K562 (cell line): ENCODE results near the gene SLC13A1. TPM values are rescaled to one million over a fixed set of nuclear protein-coding genes. Genes with fewer than 3 reads are reported as not detected.

ENCODE experiments used
- ATF3 ChIP-seq, 2 experiments: fragments of 450-650 bp in 1 of 2; sonication (generic) in 1 of 2; formaldehyde crosslinking in 1 of 2; IDR thresholded peaks in 1 of 2; conservative IDR thresholded peaks in 1 of 2; 2 replicates each; pipeline versions ENCODE4 v1.6.1 to v1.8.1; 2016 to 2023; ENCODE audit warnings: mild to moderate bottlenecking in 2 of 2, moderate library complexity in 2 of 2, inconsistent platforms in 1 of 2, missing genetic modification reagents in 1 of 2
- ETV6 ChIP-seq, 3 experiments: fragments of 150-350 bp in 1 of 3; sonication (generic) in 1 of 3; formaldehyde crosslinking in 1 of 3; IDR thresholded peaks; 2 replicates each; pipeline versions ENCODE4 v1.6.1 to v1.8.0; 2014 to 2022; ENCODE audit warnings: borderline replicate concordance in 2 of 3, low read depth in 2 of 3, antibody characterized with exemption in 1 of 3, low read length in 1 of 3, mild to moderate bottlenecking in 1 of 3, missing genetic modification reagents in 1 of 3
- HOMEZ ChIP-seq: fragments of 250-450 bp; sonication (Bioruptor Pico); IDR thresholded peaks from 2 replicates; pipeline ENCODE4 v1.4.0; 2020; ENCODE audit warnings: mild to moderate bottlenecking, moderate library complexity
- NR4A1 ChIP-seq, 2 experiments: fragments of 250-450 bp in 1 of 2; fragments of 450-650 bp in 1 of 2; sonication (Bioruptor Pico) in 1 of 2; IDR thresholded peaks; 2 replicates each; pipeline versions ENCODE4 v1.4.0 to v1.6.1; 2016 to 2020; ENCODE audit warnings: mild to moderate bottlenecking in 2 of 2, missing compliant biosample characterization in 1 of 2, missing genetic modification characterization in 1 of 2, moderate library complexity in 1 of 2
- SFPQ ChIP-seq: fragments of 200-400 bp; formaldehyde crosslinking; IDR thresholded peaks from 2 replicates; pipeline ENCODE4 v1.6.1; 2017; ENCODE audit warnings: mild to moderate bottlenecking, low read depth, low read length, moderate library complexity
- TBP ChIP-seq: optimal IDR thresholded peaks from 2 replicates; pipeline ENCODE3; 2011; ENCODE audit warnings: low read depth, low read length, improper control_type of control experiment
- ZNF76 ChIP-seq: fragments of 250-450 bp; sonication (Bioruptor Pico); IDR thresholded peaks from 2 replicates; pipeline ENCODE4 v1.4.0; 2020; ENCODE audit warnings: mild to moderate bottlenecking, moderate library complexity, borderline replicate concordance
- polyA plus RNA-seq, 8 experiments: library from polyadenylated mRNA; depleted of rRNA in 4 of 8; stranded (reverse) in 5 of 8; unstranded in 3 of 8; fragments of >200 nt; fragmentation: Nextera tagmentation in 2 of 8; fragmentation: Illumina TruSeq in 1 of 8; extraction: Ambion mirVana in 2 of 8; extraction: Trizol in 1 of 8; gene quantifications; 2 replicates each; pipeline versions ENCODE4 v1.2.1 to v1.2.3, GENCODE V29; 2011 to 2014; ENCODE audit warnings: inconsistent platforms in 1 of 8, missing spikeins in 1 of 8
- total RNA-seq, 7 experiments: library from RNA; depleted of rRNA in 6 of 7; stranded (reverse); fragments of >200 nt in 6 of 7; fragmentation: Illumina TruSeq in 2 of 7; extraction: Trizol in 2 of 7; gene quantifications; 2 replicates each; pipeline versions ENCODE4 v1.2.1 to v1.2.3, GENCODE V29; 2011 to 2021; ENCODE audit warnings: low replicate concordance in 1 of 7

Gene SLC13A1
- total and polyA plus RNA-seq, 9 of the 15 experiments (the other 6 are each of a cell fraction or from before 2014, with no cell fraction given): 0.04 TPM; not detected in 8

GRCh38 chr7:123126171-123126570 lies 73.6 kb downstream of the SLC13A1 start (continued):
- no peak for TF ChIP-seq SFPQ
- TF ChIP-seq ZNF76 (CRISPR knock-in tag): no peak
- TF ChIP-seq ETV6 (IDR thresholded peaks at IDR 0.05; ENCODE audit: borderline replicate concordance in 1 of 2, low read depth in 2 of 2, low read length in 1 of 2): no peak
- no peak for TF ChIP-seq ETV6 (CRISPR knock-in tag; IDR thresholded peaks at IDR 0.05; ENCODE audit: borderline replicate concordance)
- no peak for TF ChIP-seq TBP
- no peak for TF ChIP-seq HOMEZ (CRISPR knock-in tag)
- TF ChIP-seq ATF3 (IDR thresholded peaks at IDR 0.05): no peak
- no peak for TF ChIP-seq ATF3 (CRISPR knock-in tag; conservative IDR thresholded peaks at IDR 0.05)
- no peak for TF ChIP-seq NR4A1 (CRISPR knock-in tag; IDR thresholded peaks at IDR 0.05)
- TF ChIP-seq NR4A1 (tag; IDR thresholded peaks at IDR 0.05): no peak
